ENCODE results near the gene PKN3.

- TF ChIP-seq EZH2phosphoT487 (IDR thresholded peaks at IDR 0.05; ENCODE audit: low read length) (no peak), CTCF (IDR thresholded peaks at IDR 0.05; ENCODE audit: low read length) (no peak)
Observed at GRCh38 chr9:128689820-128690683, 12.3 kb upstream of the PKN3 start.

Measured in MM.1S (cell line).